Uterus (tissue), 2 donors: Measurements from ENCODE around the gene S1PR3.

Experiments
- CTCF ChIP-seq, 4 experiments: fragments of 200-600 bp in 2 of 4; fragments of 450-650 bp in 2 of 4; sonication (generic) in 2 of 4; IDR thresholded peaks; one replicate each; pipeline ENCODE4 v1.5.1; 2016 to 2019; ENCODE audit warnings: antibody characterized with exemption in 4 of 4, mild to moderate bottlenecking in 2 of 4, moderate library complexity in 1 of 4
- POLR2A ChIP-seq, 2 donors: fragments of 450-650 bp; IDR thresholded peaks; one replicate each; pipeline ENCODE4 v1.6.1; 2016; ENCODE audit warnings: antibody characterized with exemption in 2 of 2, mild to moderate bottlenecking in 1 of 2, moderate library complexity in 1 of 2

- no peak for TF ChIP-seq POLR2A (IDR thresholded peaks at IDR 0.05)
- TF ChIP-seq CTCF (IDR thresholded peaks at IDR 0.05) = no peak
Measured at GRCh38 chr9:89002987-89003386, 11.7 kb downstream of the S1PR3 start.
